PFSK-1 (cell line): ENCODE results near the gene MS4A4A.

Experiments
- FOXP2 ChIP-seq: optimal IDR thresholded peaks from 2 replicates; pipeline ENCODE3; 2011; ENCODE audit warnings: borderline replicate concordance, control low read depth, inconsistent platforms; ENCODE audit not compliant: insufficient read depth; ENCODE audit errors: extremely low read length, extremely low read depth
- POLR2AphosphoS5 ChIP-seq: IDR thresholded peaks from 2 replicates; pipeline ENCODE4 v1.6.1; 2012; ENCODE audit warnings: low read depth, mild to moderate bottlenecking, control low read depth, low read length, moderate library complexity
- SIN3A ChIP-seq: IDR thresholded peaks from 2 replicates; pipeline ENCODE4 v1.6.1; 2012; ENCODE audit warnings: mild to moderate bottlenecking, low read length, moderate library complexity, borderline replicate concordance; ENCODE audit not compliant: insufficient read depth
- TAF1 ChIP-seq: IDR thresholded peaks from 2 replicates; pipeline ENCODE4 v1.6.1; 2012; ENCODE audit warnings: low read length, control low read depth, borderline replicate concordance; ENCODE audit not compliant: insufficient read depth
- TF ChIP-seq, protein P1 (sequence below), 2 experiments: IDR thresholded peaks; 2 replicates each; pipeline versions ENCODE4 v1.6.1 to v1.8.0; 2011 to 2012; ENCODE audit warnings: low read depth in 2 of 2, low read length in 2 of 2, control low read depth in 1 of 2, inconsistent platforms in 1 of 2, mild to moderate bottlenecking in 1 of 2, moderate library complexity in 1 of 2; ENCODE audit not compliant: insufficient read depth in 1 of 2

MS4A4A gene

DNA sequence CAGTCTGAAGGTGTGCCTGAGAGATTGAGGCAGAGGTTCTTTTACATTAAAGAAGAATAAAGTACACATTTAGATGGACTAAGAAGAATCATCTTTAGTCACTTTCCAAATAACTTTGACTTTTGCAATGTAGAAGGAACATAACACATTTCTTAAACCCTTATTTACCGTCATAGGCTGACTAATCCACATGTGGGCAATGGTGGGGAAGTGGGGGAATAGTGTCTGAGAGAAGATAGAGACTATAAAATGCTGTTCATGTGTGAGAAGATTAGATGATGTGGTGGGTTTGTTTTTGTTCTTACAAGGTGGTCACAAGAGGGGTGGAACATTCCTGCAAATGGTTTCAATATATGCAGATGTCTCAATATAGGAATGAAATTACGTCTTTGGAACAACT lies 1.8 kb downstream of the MS4A4A start:
- TF ChIP-seq, protein P1, sequence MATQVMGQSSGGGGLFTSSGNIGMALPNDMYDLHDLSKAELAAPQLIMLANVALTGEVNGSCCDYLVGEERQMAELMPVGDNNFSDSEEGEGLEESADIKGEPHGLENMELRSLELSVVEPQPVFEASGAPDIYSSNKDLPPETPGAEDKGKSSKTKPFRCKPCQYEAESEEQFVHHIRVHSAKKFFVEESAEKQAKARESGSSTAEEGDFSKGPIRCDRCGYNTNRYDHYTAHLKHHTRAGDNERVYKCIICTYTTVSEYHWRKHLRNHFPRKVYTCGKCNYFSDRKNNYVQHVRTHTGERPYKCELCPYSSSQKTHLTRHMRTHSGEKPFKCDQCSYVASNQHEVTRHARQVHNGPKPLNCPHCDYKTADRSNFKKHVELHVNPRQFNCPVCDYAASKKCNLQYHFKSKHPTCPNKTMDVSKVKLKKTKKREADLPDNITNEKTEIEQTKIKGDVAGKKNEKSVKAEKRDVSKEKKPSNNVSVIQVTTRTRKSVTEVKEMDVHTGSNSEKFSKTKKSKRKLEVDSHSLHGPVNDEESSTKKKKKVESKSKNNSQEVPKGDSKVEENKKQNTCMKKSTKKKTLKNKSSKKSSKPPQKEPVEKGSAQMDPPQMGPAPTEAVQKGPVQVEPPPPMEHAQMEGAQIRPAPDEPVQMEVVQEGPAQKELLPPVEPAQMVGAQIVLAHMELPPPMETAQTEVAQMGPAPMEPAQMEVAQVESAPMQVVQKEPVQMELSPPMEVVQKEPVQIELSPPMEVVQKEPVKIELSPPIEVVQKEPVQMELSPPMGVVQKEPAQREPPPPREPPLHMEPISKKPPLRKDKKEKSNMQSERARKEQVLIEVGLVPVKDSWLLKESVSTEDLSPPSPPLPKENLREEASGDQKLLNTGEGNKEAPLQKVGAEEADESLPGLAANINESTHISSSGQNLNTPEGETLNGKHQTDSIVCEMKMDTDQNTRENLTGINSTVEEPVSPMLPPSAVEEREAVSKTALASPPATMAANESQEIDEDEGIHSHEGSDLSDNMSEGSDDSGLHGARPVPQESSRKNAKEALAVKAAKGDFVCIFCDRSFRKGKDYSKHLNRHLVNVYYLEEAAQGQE (IDR thresholded peaks at IDR 0.05; ENCODE audit: insufficient read depth in 1 of 2, low read depth in 2 of 2, low read length in 2 of 2), result no peak
- TF ChIP-seq FOXP2, result no peak
- TF ChIP-seq TAF1, result no peak
- no peak for TF ChIP-seq POLR2AphosphoS5
- TF ChIP-seq SIN3A, result no peak

GRCh38 chr11:60288531-60288930 lies 8.1 kb downstream of the MS4A4A start:
- TF ChIP-seq, protein P1 (IDR thresholded peaks at IDR 0.05; ENCODE audit: insufficient read depth in 1 of 2, low read depth in 2 of 2, low read length in 2 of 2), result no peak
- TF ChIP-seq TAF1, result no peak
- no peak for TF ChIP-seq SIN3A
- TF ChIP-seq POLR2AphosphoS5, result no peak
- TF ChIP-seq FOXP2, result no peak

GRCh38 chr11:60292145-60292544 lies 11.7 kb downstream of the MS4A4A start:
- no peak for TF ChIP-seq SIN3A
- TF ChIP-seq FOXP2, result no peak
- no peak for TF ChIP-seq POLR2AphosphoS5
- TF ChIP-seq, protein P1 (IDR thresholded peaks at IDR 0.05; ENCODE audit: insufficient read depth in 1 of 2, low read depth in 2 of 2, low read length in 2 of 2), result no peak
- TF ChIP-seq TAF1, result no peak

DNA sequence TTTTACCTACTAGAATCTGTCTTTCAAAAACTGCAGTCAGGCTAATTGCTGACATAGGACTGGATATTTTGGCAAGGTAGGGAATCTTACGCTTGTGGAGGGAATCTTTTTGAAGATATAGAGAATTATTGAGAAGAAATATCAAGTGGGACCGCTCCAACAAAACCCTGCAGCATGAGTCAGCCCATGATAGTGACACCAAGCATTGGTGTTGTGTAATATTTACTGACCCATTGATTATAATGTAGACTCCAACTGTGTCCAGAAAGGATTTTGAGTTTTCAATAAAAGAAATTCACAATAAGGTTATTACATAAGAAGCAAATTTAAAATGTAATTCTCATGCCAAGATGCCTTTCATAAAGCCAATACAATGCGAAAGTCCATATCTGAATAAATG lies 20.7 kb downstream of the MS4A4A start:
- no peak for TF ChIP-seq TAF1
- no peak for TF ChIP-seq FOXP2
- TF ChIP-seq, protein P1 (IDR thresholded peaks at IDR 0.05; ENCODE audit: insufficient read depth in 1 of 2, low read depth in 2 of 2, low read length in 2 of 2), result no peak
- TF ChIP-seq SIN3A, result no peak
- TF ChIP-seq POLR2AphosphoS5, result no peak

DNA sequence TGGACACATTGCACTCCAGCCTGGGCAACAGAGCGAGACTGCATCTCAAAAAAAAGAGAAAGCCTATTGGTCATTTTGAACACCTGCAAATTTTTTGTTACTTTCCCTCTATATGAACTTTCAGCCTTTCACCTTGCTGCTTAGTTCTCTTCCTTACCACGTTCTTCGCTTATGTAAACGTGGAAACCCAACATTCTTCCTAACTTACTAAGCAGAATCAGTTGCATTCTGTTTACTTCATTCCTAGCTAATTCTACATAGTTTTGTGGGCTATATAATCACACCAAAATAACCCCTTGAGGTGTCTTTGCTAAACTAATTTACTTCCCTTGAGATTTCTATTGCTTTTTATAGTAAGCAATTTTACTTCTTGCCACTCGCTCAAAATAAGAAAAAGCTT lies 23.2 kb downstream of the MS4A4A start:
- TF ChIP-seq, protein P1 (IDR thresholded peaks at IDR 0.05; ENCODE audit: insufficient read depth in 1 of 2, low read depth in 2 of 2, low read length in 2 of 2), result no peak
- TF ChIP-seq POLR2AphosphoS5 (no peak), TAF1 (no peak), SIN3A (no peak), FOXP2 (no peak)
